SK-N-SH (cell line): ENCODE data around the gene TRRAP. TPM values are rescaled to one million over a fixed set of nuclear protein-coding genes. Genes with fewer than 3 reads are reported as not detected.

ENCODE experiments used
- CTCF ChIA-PET: fragments of 300-600, 350-600 bp; formaldehyde crosslinking; extraction: SDS; loops from one replicate; lab custom pipeline; 2021; lab: Yijun Ruan, JAX
- POLR2A ChIA-PET: fragments of 350-600 bp; sonication (Branson Sonifier 250); formaldehyde crosslinking; extraction: SDS; loops from one replicate; lab custom pipeline; 2020; ENCODE audit warnings: antibody characterized with exemption, inconsistent platforms; lab: Yijun Ruan, JAX
- DNase-seq: peaks from one replicate; pipeline ENCODE4 v3.0.0; 2012
- H2AFZ ChIP-seq: fragments of 200-600 bp; sonication (generic); 2 replicates; pipeline ENCODE4 v1.8.1; 2016; ENCODE audit warnings: antibody characterized with exemption, mild to moderate bottlenecking, low read depth
- H3F3A ChIP-seq: fragments of 200-600 bp; sonication (generic); replicated peaks from 2 replicates; pipeline ENCODE3; 2016; ENCODE audit warnings: antibody characterized with exemption, mild to moderate bottlenecking; ENCODE audit not compliant: insufficient read depth
- H3K27ac ChIP-seq, 2 experiments: fragments of 200-500 bp in 1 of 2; fragments of 200-600 bp in 1 of 2; sonication (Bioruptor generic) in 1 of 2; sonication (generic), shearing (Covaris generic) in 1 of 2; 2 replicates each; pipeline versions ENCODE4 v1.5.1 to v1.6.1; 2014 to 2016; ENCODE audit warnings: low read depth in 2 of 2, inconsistent platforms in 1 of 2, low read length in 1 of 2, mild to moderate bottlenecking in 1 of 2, mixed read lengths in 1 of 2
- H3K27me3 ChIP-seq: fragments of 200-600 bp; sonication (generic), shearing (Covaris generic); 2 replicates; pipeline ENCODE4 v1.6.1; 2016; ENCODE audit warnings: mixed run types; ENCODE audit not compliant: insufficient read depth
- H3K36me3 ChIP-seq, 2 experiments: fragments of 200-500 bp in 1 of 2; fragments of 200-600 bp in 1 of 2; sonication (Bioruptor generic) in 1 of 2; sonication (generic) in 1 of 2; replicated peaks in 1 of 2; 2 replicates each; pipeline versions ENCODE3 to v1.5.1; 2014 to 2016; ENCODE audit warnings: low read length in 1 of 2, mild to moderate bottlenecking in 1 of 2; ENCODE audit not compliant: insufficient read depth in 2 of 2, control insufficient read depth in 1 of 2
- H3K4me1 ChIP-seq, 2 experiments: fragments of 200-500 bp in 1 of 2; fragments of 200-600 bp in 1 of 2; sonication (Bioruptor generic) in 1 of 2; sonication (generic), shearing (Covaris generic) in 1 of 2; 2 replicates each; pipeline versions ENCODE4 v1.5.1 to v1.6.1; 2014 to 2016; ENCODE audit warnings: low read depth in 1 of 2, low read length in 1 of 2, mixed run types in 1 of 2; ENCODE audit not compliant: insufficient read depth in 2 of 2, control insufficient read depth in 1 of 2
- H3K4me2 ChIP-seq: fragments of 200-600 bp; sonication (generic), shearing (Covaris generic); 2 replicates; pipeline ENCODE4 v1.6.1; 2017; ENCODE audit warnings: mixed run types
- H3K4me3 ChIP-seq, 2 experiments: fragments of 200-500 bp in 1 of 2; fragments of 200-600 bp in 1 of 2; sonication (Bioruptor generic) in 1 of 2; sonication (generic), shearing (Covaris generic) in 1 of 2; 2 replicates each; pipeline versions ENCODE4 v1.5.1 to v1.8.1; 2014 to 2016; ENCODE audit warnings: low read depth in 2 of 2, inconsistent platforms in 1 of 2, low read length in 1 of 2, mild to moderate bottlenecking in 1 of 2, mixed read lengths in 1 of 2, moderate library complexity in 1 of 2
- H3K79me2 ChIP-seq: fragments of 200-600 bp; sonication (generic); 2 replicates; pipeline ENCODE4 v1.8.1; 2017; ENCODE audit warnings: mild to moderate bottlenecking; ENCODE audit not compliant: insufficient read depth
- H3K9ac ChIP-seq: fragments of 200-600 bp; sonication (generic); 2 replicates; pipeline ENCODE4 v1.6.1; 2017; ENCODE audit warnings: mixed run types
- H3K9me2 ChIP-seq: fragments of 200-600 bp; sonication (generic); 2 replicates; pipeline ENCODE4 v1.6.1; 2017; ENCODE audit warnings: mixed run types
- H3K9me3 ChIP-seq: fragments of 200-600 bp; sonication (generic); 2 replicates; pipeline ENCODE4 v1.6.1; 2017; ENCODE audit warnings: mixed run types, mild to moderate bottlenecking, moderate library complexity
- H4K20me1 ChIP-seq: fragments of 200-600 bp; sonication (generic); 2 replicates; pipeline ENCODE4 v1.6.1; 2017; ENCODE audit warnings: mild to moderate bottlenecking, mixed run types; ENCODE audit not compliant: insufficient read depth
- FOSL2 ChIP-seq: IDR thresholded peaks from 2 replicates; pipeline ENCODE4 v1.4.0; 2012; ENCODE audit warnings: low read depth, mild to moderate bottlenecking, moderate library complexity, borderline replicate concordance
- FOXJ3 ChIP-seq: sonication (generic); formaldehyde crosslinking; IDR thresholded peaks from 2 replicates; pipeline ENCODE4 v1.5.1; 2020; ENCODE audit warnings: mild to moderate bottlenecking, missing genetic modification reagents
- FOXM1 ChIP-seq: IDR thresholded peaks from 2 replicates; pipeline ENCODE4 v1.4.0; 2012; ENCODE audit warnings: low read depth, mild to moderate bottlenecking
- GABPA ChIP-seq: IDR thresholded peaks from 2 replicates; pipeline ENCODE4 v1.4.0; 2012; ENCODE audit warnings: low read depth, mild to moderate bottlenecking
- IRF3 ChIP-seq: fragments of 150-350 bp; IDR thresholded peaks from 2 replicates; pipeline ENCODE4 v1.6.1; 2016; ENCODE audit warnings: mild to moderate bottlenecking, low read depth, low read length
- JUND ChIP-seq: IDR thresholded peaks from 2 replicates; pipeline ENCODE4 v1.4.0; 2012
- MAX ChIP-seq: IDR thresholded peaks from 2 replicates; pipeline ENCODE4 v1.4.0; 2012; ENCODE audit warnings: low read depth
- MEF2A ChIP-seq: IDR thresholded peaks from 2 replicates; pipeline ENCODE4 v1.4.0; 2012; ENCODE audit warnings: low read depth, borderline replicate concordance
- NFIC ChIP-seq: IDR thresholded peaks from 2 replicates; pipeline ENCODE4 v1.4.0; 2012; ENCODE audit warnings: borderline replicate concordance
- RAD21 ChIP-seq: IDR thresholded peaks from 2 replicates; pipeline ENCODE4 v1.6.1; 2012; ENCODE audit warnings: mild to moderate bottlenecking, low read length
- SMC3 ChIP-seq: IDR thresholded peaks from 2 replicates; pipeline ENCODE4 v1.6.1; 2012; ENCODE audit warnings: low read depth, low read length, improper control_type of control experiment
- TCF12 ChIP-seq: IDR thresholded peaks from 2 replicates; pipeline ENCODE4 v1.4.0; 2012
- USF1 ChIP-seq: IDR thresholded peaks from 2 replicates; pipeline ENCODE4 v1.4.0; 2012; ENCODE audit warnings: low read depth, borderline replicate concordance
- YY1 ChIP-seq: IDR thresholded peaks from 2 replicates; pipeline ENCODE4 v1.4.0; 2012; ENCODE audit warnings: low read depth, mild to moderate bottlenecking
- WGBS: methylation state at CpG from one replicate; pipeline ENCODE4 v1.1.6; 2017; ENCODE audit warnings: low lambda C conversion rate; 5-methylcytosine and 5-hydroxymethylcytosine counted together
- polyA plus RNA-seq, 3 experiments: library from polyadenylated mRNA; depleted of rRNA; stranded (reverse); fragments of >200 nt; gene quantifications; 2 replicates each; pipeline ENCODE4 v1.2.3, GENCODE V29; 2012

The TRRAP gene
- polyA plus RNA-seq, 1 of the 3 experiments (the other 2 are of a cell fraction), result 24.9 TPM

GRCh38 chr7:99034932-99035722 is 156.8 kb downstream of the TRRAP start:
- CTCF ChIA-PET, result interaction anchor here (1.1 to 6.6 kb wide), 5 partner anchors 11 to 278 kb away, joined by 3 to 146 read pairs (median 6); no protein-coding TSS in a partner anchor
- H3K4me3 ChIP-seq, result no peak overlapping the region
- no peaks in the 10 kb centered on the region for H3K9me2 ChIP-seq
- H3K79me2 ChIP-seq, result no peaks in the 10 kb centered on the region
- no peak overlapping the region for H3K4me2 ChIP-seq
- H3F3A ChIP-seq, result peaks cover 9% of the 10 kb centered on the region
- TF ChIP-seq RAD21, result no peak
- TF ChIP-seq JUND, result no peak
- no peak for TF ChIP-seq MAX
- TF ChIP-seq USF1, result no peak
- TF ChIP-seq NFIC, result no peak
- no peak for TF ChIP-seq SMC3
- no peak for TF ChIP-seq MEF2A
- TF ChIP-seq, all 33 proteins: peak for 0
- H4K20me1 ChIP-seq, result peaks cover 11% of the 10 kb centered on the region; the same call in 1 of the 2 replicates
- H3K9me3 ChIP-seq, result no peaks in the 10 kb centered on the region
- no peak overlapping the region for H2AFZ ChIP-seq
- no peak overlapping the region for H3K9ac ChIP-seq
- WGBS, result 95% methylated on average over 27 of the region's 30 CpGs
- H3K36me3 ChIP-seq, result peaks cover 83 to 86% of the 10 kb centered on the region in 2 experiments
- no peaks in the 10 kb centered on the region for H3K27me3 ChIP-seq
- H3K27ac ChIP-seq, result no peak overlapping the region
- no peaks in the 10 kb centered on the region for H3K4me1 ChIP-seq
- POLR2A ChIA-PET, result no interaction called here
- DNase-seq, result no peak

GRCh38 chr7:99035723-99036545 is 157.6 kb downstream of the TRRAP start:
- no peak overlapping the region for H2AFZ ChIP-seq
- no peaks in the 10 kb centered on the region for H3K27me3 ChIP-seq
- H3K9me3 ChIP-seq, result no peaks in the 10 kb centered on the region
- H3K36me3 ChIP-seq, result peaks cover 80 to 85% of the 10 kb centered on the region in 2 experiments
- WGBS, result 93% methylated on average over 26 of the region's 26 CpGs
- H3K9ac ChIP-seq, result no peak overlapping the region
- no peak for DNase-seq
- H3K79me2 ChIP-seq, result no peaks in the 10 kb centered on the region
- no peak for TF ChIP-seq FOXJ3 (CRISPR knock-in tag)
- TF ChIP-seq FOSL2, result no peak
- no peak for TF ChIP-seq GABPA
- no peak for TF ChIP-seq YY1
- TF ChIP-seq FOXM1, result no peak
- no peak for TF ChIP-seq TCF12
- TF ChIP-seq USF1, result no peak
- no peak for TF ChIP-seq RAD21
- no peak for TF ChIP-seq IRF3
- H3K4me1 ChIP-seq, result peaks cover 0 to 4% of the 10 kb centered on the region in 2 experiments; a peak in 1 of 4 replicates
- POLR2A ChIA-PET, result no interaction called here
- peaks cover 9% of the 10 kb centered on the region for H3F3A ChIP-seq
- H3K4me3 ChIP-seq, result no peak overlapping the region
- CTCF ChIA-PET, result interaction anchor here (1.1 to 6.6 kb wide), 11 partner anchors 7 to 276 kb away, joined by 3 to 146 read pairs (median 4); no protein-coding TSS in a partner anchor
- H4K20me1 ChIP-seq, result peaks cover 11% of the 10 kb centered on the region; the same call in 1 of the 2 replicates
- H3K9me2 ChIP-seq, result no peaks in the 10 kb centered on the region
- 0 out of 4 replicates have a peak overlapping the region, but pooled peaks of 1 of the 2 experiments have one; percentile 3 for H3K27ac ChIP-seq
- H3K4me2 ChIP-seq, result no peak overlapping the region
